Hepatocyte (in vitro differentiated cells): ENCODE measurements around the gene ERICH2. TPM values are rescaled to one million over a fixed set of nuclear protein-coding genes. Genes with fewer than 3 reads are reported as not detected.

Source experiments
- DNase-seq: peaks from one replicate; pipeline ENCODE4 v3.0.0-alpha.2; 2016; ENCODE audit warnings: low spot score
- H2AFZ ChIP-seq: fragments of 200-600 bp; sonication (generic); 2 replicates; pipeline ENCODE4 v1.6.0; 2016; ENCODE audit warnings: antibody characterized with exemption, mild to moderate bottlenecking
- H3K27ac ChIP-seq: fragments of 200-600 bp; sonication (generic); 2 replicates; pipeline ENCODE4 v1.5.1; 2016; ENCODE audit warnings: mild to moderate bottlenecking
- H3K27me3 ChIP-seq: fragments of 200-600 bp; sonication (generic); 2 replicates; pipeline ENCODE4 v1.6.1; 2016
- H3K36me3 ChIP-seq: fragments of 200-600 bp; sonication (generic); replicated peaks from 2 replicates; pipeline ENCODE4 v1.5.1; 2016; ENCODE audit warnings: low read depth; ENCODE audit not compliant: insufficient read depth
- H3K4me1 ChIP-seq: fragments of 200-600 bp; sonication (generic); 2 replicates; pipeline ENCODE4 v1.5.1; 2016; ENCODE audit warnings: mild to moderate bottlenecking, moderate library complexity; ENCODE audit not compliant: insufficient read depth
- H3K4me2 ChIP-seq: fragments of 200-600 bp; sonication (generic); 2 replicates; pipeline ENCODE4 v1.6.0; 2016
- H3K4me3 ChIP-seq: fragments of 200-600 bp; sonication (generic); 2 replicates; pipeline ENCODE4 v1.5.1; 2016; ENCODE audit warnings: mild to moderate bottlenecking
- H3K79me2 ChIP-seq: fragments of 200-600 bp; sonication (generic); 2 replicates; pipeline ENCODE4 v1.6.0; 2017; ENCODE audit warnings: mild to moderate bottlenecking
- H3K9me2 ChIP-seq: fragments of 200-600 bp; sonication (generic); replicated peaks from 2 replicates; pipeline ENCODE4 v1.6.0; 2017; ENCODE audit warnings: mild to moderate bottlenecking; ENCODE audit not compliant: insufficient read depth
- H3K9me3 ChIP-seq: fragments of 200-600 bp; sonication (generic); 2 replicates; pipeline ENCODE4 v1.5.1; 2016; ENCODE audit warnings: low read depth, mild to moderate bottlenecking
- H4K20me1 ChIP-seq: fragments of 200-600 bp; sonication (generic); 2 replicates; pipeline ENCODE4 v1.6.0; 2016; ENCODE audit warnings: mild to moderate bottlenecking; ENCODE audit not compliant: insufficient read depth, poor library complexity, severe bottlenecking
- CTCF ChIP-seq: fragments of 200-600 bp; sonication (generic); IDR thresholded peaks from 2 replicates; pipeline ENCODE4 v1.5.1; 2016; ENCODE audit warnings: antibody characterized with exemption, mild to moderate bottlenecking; ENCODE audit not compliant: poor library complexity
- EZH2 ChIP-seq: fragments of 200-600 bp; sonication (generic); IDR thresholded peaks from 2 replicates; pipeline ENCODE4 v1.6.1; 2016; ENCODE audit warnings: antibody characterized with exemption, mild to moderate bottlenecking, borderline replicate concordance
- EZH2phosphoT487 ChIP-seq: fragments of 200-600 bp; sonication (generic); IDR thresholded peaks from one replicate; pipeline ENCODE4 v1.6.1; 2018; ENCODE audit warnings: antibody characterized with exemption, mild to moderate bottlenecking, low read depth, moderate library complexity; ENCODE audit not compliant: unreplicated experiment, severe bottlenecking
- WGBS: methylation state at CpG from one replicate; pipeline ENCODE4 v1.1.6; 2016; ENCODE audit warnings: low lambda C conversion rate; ENCODE audit errors: missing lambda C conversion rate; 5-methylcytosine and 5-hydroxymethylcytosine counted together
- polyA plus RNA-seq: library from polyadenylated mRNA; unstranded; fragments of >200 nt; fragmentation: Nextera tagmentation; extraction: Ambion mirVana; gene quantifications from 2 replicates; pipeline ENCODE4 v1.2.1, GENCODE V29; 2016
- total RNA-seq: library from RNA; depleted of rRNA; stranded (reverse); fragments of >200 nt; gene quantifications from 2 replicates; pipeline ENCODE4 v1.2.3, GENCODE V29; 2014

ERICH2 gene
- total and polyA plus RNA-seq, 2 experiments from 2014 or later, result 1.9 TPM; not detected in 1

DNA sequence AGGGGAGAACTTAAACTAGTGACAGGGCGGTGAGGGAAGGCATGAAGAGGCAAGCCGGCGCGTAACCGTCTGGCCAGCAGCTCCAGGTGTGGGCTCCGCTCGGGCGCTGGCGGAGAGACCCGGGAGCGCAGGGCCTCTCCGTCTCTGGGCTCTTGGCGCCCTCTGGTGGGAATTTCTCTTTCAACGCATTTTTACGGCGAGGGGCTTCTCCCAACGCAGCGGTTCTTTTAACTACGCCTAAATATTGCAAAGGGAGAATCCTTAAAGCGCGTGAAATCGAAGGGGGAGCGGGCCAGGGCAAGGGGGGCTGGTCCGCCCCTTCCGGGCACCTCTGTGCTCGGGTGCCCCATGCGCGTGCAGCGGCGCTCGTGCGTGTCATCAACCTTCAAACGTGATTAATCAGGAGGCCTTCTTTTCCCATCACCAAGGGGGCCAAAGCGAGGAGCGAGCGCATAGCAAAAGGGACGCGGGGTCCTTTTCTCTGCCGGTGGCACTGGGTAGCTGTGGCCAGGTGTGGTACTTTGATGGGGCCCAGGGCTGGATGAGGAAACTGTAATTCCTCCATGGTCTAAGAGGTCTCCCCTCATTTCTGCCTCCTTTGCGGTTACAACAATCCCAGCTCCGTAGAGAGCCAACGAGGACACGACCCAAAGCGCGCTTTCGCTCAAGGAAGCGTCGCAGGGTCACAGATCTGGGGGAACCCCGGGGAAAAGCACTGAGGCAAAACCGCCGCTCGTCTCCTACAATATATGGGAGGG lies 45.7 kb downstream of the ERICH2 start:
- H3K79me2 ChIP-seq, result no peaks in the 10 kb centered on the region
- H3K36me3 ChIP-seq, result no peaks in the 10 kb centered on the region
- peak overlapping the region; percentile 90 for H3K4me2 ChIP-seq
- peak overlapping the region; percentile 44 for H3K4me3 ChIP-seq
- no peak overlapping the region for H3K27ac ChIP-seq
- H3K9me2 ChIP-seq, result no peaks in the 10 kb centered on the region
- WGBS, result 2% methylated on average over 52 of the region's 52 CpGs
- no peak overlapping the region for H2AFZ ChIP-seq
- no peaks in the 10 kb centered on the region for H4K20me1 ChIP-seq
- DNase-seq, result peak; percentile 89
- H3K9me3 ChIP-seq, result no peaks in the 10 kb centered on the region
- TF ChIP-seq EZH2phosphoT487, result no peak
- peak; percentile 95 for TF ChIP-seq CTCF
- TF ChIP-seq EZH2, result no peak
- peaks cover 72% of the 10 kb centered on the region for H3K27me3 ChIP-seq
- H3K4me1 ChIP-seq, result peaks cover 34% of the 10 kb centered on the region

DNA sequence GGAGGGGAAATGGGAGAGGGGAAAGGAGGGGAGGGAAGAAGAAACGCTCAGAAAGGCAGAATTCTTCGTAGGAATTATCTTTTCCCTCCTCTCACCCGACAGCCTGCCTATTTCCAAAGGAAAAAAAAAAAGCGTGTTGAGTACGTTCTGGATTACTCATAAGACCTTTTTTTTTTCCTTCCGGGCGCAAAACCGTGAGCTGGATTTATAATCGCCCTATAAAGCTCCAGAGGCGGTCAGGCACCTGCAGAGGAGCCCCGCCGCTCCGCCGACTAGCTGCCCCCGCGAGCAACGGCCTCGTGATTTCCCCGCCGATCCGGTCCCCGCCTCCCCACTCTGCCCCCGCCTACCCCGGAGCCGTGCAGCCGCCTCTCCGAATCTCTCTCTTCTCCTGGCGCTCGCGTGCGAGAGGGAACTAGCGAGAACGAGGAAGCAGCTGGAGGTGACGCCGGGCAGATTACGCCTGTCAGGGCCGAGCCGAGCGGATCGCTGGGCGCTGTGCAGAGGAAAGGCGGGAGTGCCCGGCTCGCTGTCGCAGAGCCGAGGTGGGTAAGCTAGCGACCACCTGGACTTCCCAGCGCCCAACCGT lies 46.4 kb downstream of the ERICH2 start, which contains the start of gene GAD1:
Gene GAD1, plus strand, starts transcription at position 384 of the 589 bp plus-strand sequence. CDS start 1,705 bp downstream, outside the sequence.
- Histone ChIP-seq H3K4me1 (peaks cover 37% of the 10 kb centered on the region), H3K27me3 (peaks cover 79% of the 10 kb centered on the region), H3K36me3 (no peaks in the 10 kb centered on the region), H2AFZ (peak within 1 kb of the TSS; percentile 71), H3K4me3 (peak within 1 kb of the TSS; percentile 47), H3K79me2 (no peaks in the 10 kb centered on the region), H3K9me2 (no peaks in the 10 kb centered on the region), H4K20me1 (no peaks in the 10 kb centered on the region), H3K4me2 (peak within 1 kb of the TSS; percentile 90), H3K9me3 (no peaks in the 10 kb centered on the region), H3K27ac (no peak within 1 kb of the TSS)
- TF ChIP-seq EZH2phosphoT487 (peak; percentile 50), EZH2 (no peak)
- peak; percentile 85 for DNase-seq
- 1% methylated on average over 43 of the region's 49 CpGs for WGBS

GRCh38 chr2:170817093-170818035 lies 47.2 kb downstream of the ERICH2 start:
- Histone ChIP-seq H3K4me2 (peak overlapping the region; percentile 90), H3K9me3 (no peaks in the 10 kb centered on the region), H3K4me3 (peak overlapping the region; percentile 47), H4K20me1 (no peaks in the 10 kb centered on the region), H3K4me1 (peaks cover 45% of the 10 kb centered on the region), H3K36me3 (no peaks in the 10 kb centered on the region), H3K27me3 (peaks cover 87% of the 10 kb centered on the region), H3K79me2 (no peaks in the 10 kb centered on the region), H3K9me2 (no peaks in the 10 kb centered on the region), H3K27ac (no peak overlapping the region), H2AFZ (peak overlapping the region; percentile 71)
- under 1% methylated on average over 65 of the region's 69 CpGs for WGBS
- DNase-seq, result no peak
- TF ChIP-seq EZH2, result no peak
- TF ChIP-seq EZH2phosphoT487, result peak; percentile 65
- no peak for TF ChIP-seq CTCF
